OCI-LY3 (cell line): Measurements from ENCODE around the gene RANBP1.

Source experiments
- H2AFZ ChIP-seq: fragments of 200-600, 300-600 bp; shearing (Covaris generic); 2 replicates; pipeline ENCODE4 v1.6.0; 2014; ENCODE audit warnings: antibody characterized with exemption, low read depth, low read length
- H3K27ac ChIP-seq: fragments of 200-600, 300-600 bp; sonication (generic); 2 replicates; pipeline ENCODE4 v1.5.1; 2014; ENCODE audit warnings: mild to moderate bottlenecking, low read length, moderate library complexity, mixed read lengths
- H3K27me3 ChIP-seq: fragments of 200-600, 300-600 bp; sonication (generic); 2 replicates; pipeline ENCODE4 v1.6.1; 2014; ENCODE audit warnings: low read depth, low read length, mixed read lengths
- H3K36me3 ChIP-seq: fragments of 200-600, 300-600 bp; sonication (generic); replicated peaks from 2 replicates; pipeline ENCODE3; 2014; ENCODE audit warnings: low read depth, low read length, mixed read lengths
- H3K4me1 ChIP-seq: fragments of 300-600, 200-600 bp; sonication (generic); 2 replicates; pipeline ENCODE4 v1.6.1; 2014; ENCODE audit warnings: low read length, mixed read lengths
- H3K4me2 ChIP-seq: fragments of 200-600, 300-600 bp; sonication (generic); 2 replicates; pipeline ENCODE4 v1.6.1; 2014; ENCODE audit warnings: low read length, mixed read lengths
- H3K4me3 ChIP-seq: fragments of 300-600, 200-600 bp; sonication (generic); 2 replicates; pipeline ENCODE4 v1.5.1; 2014; ENCODE audit warnings: antibody characterized with exemption, mild to moderate bottlenecking, low read length, moderate library complexity
- H3K79me2 ChIP-seq: fragments of 300-600, 200-600 bp; shearing (Covaris generic); 2 replicates; pipeline ENCODE4 v1.6.1; 2014; ENCODE audit warnings: mild to moderate bottlenecking, low read length, mixed read lengths
- H3K9ac ChIP-seq: fragments of 300-600, 200-600 bp; shearing (Covaris generic); 2 replicates; pipeline ENCODE4 v1.6.0; 2014; ENCODE audit warnings: mild to moderate bottlenecking, low read length, moderate library complexity
- H3K9me3 ChIP-seq: fragments of 200-600, 300-600 bp; shearing (Covaris generic); 2 replicates; pipeline ENCODE4 v1.6.1; 2014; ENCODE audit warnings: low read length, mixed read lengths; ENCODE audit not compliant: insufficient read depth
- H4K20me1 ChIP-seq: fragments of 200-600, 300-600 bp; sonication (generic); 2 replicates; pipeline ENCODE4 v1.6.1; 2016; ENCODE audit warnings: low read length, mixed read lengths; ENCODE audit not compliant: insufficient read depth
- EZH2phosphoT487 ChIP-seq: fragments of 200-600 bp; shearing (Covaris generic); IDR thresholded peaks from 2 replicates; pipeline ENCODE4 v1.6.1; 2018; ENCODE audit warnings: antibody characterized with exemption, mixed run types, low read depth
- TF ChIP-seq, protein P1 (sequence below): fragments of 200-600, 300-600 bp; sonication (generic); IDR thresholded peaks from 2 replicates; pipeline ENCODE4 v1.5.1; 2014; ENCODE audit warnings: antibody characterized with exemption, low read length, low read depth

The RANBP1 gene

DNA sequence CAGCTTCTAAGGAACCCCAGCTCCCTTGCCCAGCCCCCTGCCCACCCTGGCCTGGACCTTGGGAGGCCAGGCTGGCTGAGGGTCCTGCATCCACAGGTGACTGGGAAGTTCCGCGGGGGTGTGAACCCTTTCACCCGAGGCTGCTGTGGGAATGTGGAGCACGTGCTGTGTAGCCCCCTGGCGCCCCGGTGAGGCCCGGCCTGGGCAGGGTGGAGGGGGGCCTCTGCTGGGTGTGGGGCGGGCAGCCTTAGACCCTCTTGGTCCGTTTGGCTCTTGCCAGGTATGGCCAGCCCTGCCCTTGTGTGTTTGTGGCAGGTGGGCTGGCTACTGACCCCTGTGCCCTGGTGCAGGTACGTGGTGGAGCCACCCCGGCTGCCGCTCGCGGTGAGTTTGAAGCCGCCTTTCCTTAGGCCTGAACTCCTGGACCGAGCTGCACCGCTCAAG lies 24.6 kb downstream of the RANBP1 start:
- Histone ChIP-seq H3K27ac (no peak overlapping the region), H3K79me2 (peaks cover 20% of the 10 kb centered on the region), H3K27me3 (no peaks in the 10 kb centered on the region), H4K20me1 (peaks cover 19% of the 10 kb centered on the region), H3K4me1 (no peaks in the 10 kb centered on the region), H3K9ac (no peak overlapping the region), H3K4me2 (no peak overlapping the region), H3K36me3 (no peaks in the 10 kb centered on the region), H3K9me3 (no peaks in the 10 kb centered on the region), H2AFZ (no peak overlapping the region), H3K4me3 (no peak overlapping the region)
- TF ChIP-seq EZH2phosphoT487, result no peak
- TF ChIP-seq, protein P1, sequence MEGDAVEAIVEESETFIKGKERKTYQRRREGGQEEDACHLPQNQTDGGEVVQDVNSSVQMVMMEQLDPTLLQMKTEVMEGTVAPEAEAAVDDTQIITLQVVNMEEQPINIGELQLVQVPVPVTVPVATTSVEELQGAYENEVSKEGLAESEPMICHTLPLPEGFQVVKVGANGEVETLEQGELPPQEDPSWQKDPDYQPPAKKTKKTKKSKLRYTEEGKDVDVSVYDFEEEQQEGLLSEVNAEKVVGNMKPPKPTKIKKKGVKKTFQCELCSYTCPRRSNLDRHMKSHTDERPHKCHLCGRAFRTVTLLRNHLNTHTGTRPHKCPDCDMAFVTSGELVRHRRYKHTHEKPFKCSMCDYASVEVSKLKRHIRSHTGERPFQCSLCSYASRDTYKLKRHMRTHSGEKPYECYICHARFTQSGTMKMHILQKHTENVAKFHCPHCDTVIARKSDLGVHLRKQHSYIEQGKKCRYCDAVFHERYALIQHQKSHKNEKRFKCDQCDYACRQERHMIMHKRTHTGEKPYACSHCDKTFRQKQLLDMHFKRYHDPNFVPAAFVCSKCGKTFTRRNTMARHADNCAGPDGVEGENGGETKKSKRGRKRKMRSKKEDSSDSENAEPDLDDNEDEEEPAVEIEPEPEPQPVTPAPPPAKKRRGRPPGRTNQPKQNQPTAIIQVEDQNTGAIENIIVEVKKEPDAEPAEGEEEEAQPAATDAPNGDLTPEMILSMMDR, result no peak

DNA sequence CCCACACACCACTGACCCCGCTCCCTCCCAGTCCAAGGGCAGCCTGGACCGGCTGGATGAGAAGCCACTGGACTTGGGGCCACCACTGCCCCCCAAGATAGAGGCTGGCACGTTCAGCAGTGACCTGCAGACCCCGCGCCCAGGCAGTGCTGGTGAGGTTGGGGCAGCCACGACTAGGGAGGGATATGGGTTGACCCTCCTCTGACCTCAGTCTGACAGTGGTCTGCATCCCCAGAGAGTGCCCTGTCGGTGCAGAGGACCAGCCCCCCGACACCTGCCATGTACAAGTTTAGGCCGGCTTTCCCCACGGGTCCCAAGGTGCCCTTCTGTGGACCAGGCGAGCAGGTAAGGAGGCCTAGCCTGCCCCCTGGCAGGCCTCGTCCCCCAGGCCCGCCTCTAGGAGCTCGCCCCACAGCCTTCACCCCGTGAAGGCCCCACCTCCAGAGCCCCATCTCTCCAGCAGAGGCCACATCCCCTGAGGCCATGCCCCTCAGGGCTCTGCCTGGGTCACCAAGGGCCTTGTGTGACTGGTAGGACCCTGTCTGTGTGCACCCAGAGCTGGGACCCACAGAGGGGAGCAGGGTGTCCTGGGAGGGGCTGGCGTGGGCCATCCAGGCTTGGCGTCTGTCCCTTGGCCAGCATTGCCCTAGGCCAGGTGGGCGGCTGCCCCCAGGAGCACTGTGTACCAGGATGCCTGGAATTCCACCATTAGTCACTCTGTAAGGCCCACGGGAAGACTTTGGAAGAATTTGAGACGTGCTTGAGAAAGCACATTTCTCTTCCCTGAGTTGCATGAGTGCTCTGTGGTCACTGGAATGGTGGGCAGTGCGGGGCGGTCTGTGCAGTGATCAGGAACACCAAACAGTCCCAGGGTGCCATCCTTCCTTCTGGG lies 25.5 kb downstream of the RANBP1 start:
- no peak overlapping the region for H3K27ac ChIP-seq
- TF ChIP-seq, protein P1, result no peak
- TF ChIP-seq EZH2phosphoT487, result no peak
- no peak overlapping the region for H3K4me2 ChIP-seq
- H3K36me3 ChIP-seq, result no peaks in the 10 kb centered on the region
- H3K79me2 ChIP-seq, result peaks cover 11% of the 10 kb centered on the region
- H3K9ac ChIP-seq, result no peak overlapping the region
- H4K20me1 ChIP-seq, result peaks cover 21% of the 10 kb centered on the region
- H2AFZ ChIP-seq, result no peak overlapping the region
- H3K27me3 ChIP-seq, result no peaks in the 10 kb centered on the region
- no peaks in the 10 kb centered on the region for H3K4me1 ChIP-seq
- H3K4me3 ChIP-seq, result no peak overlapping the region
- H3K9me3 ChIP-seq, result no peaks in the 10 kb centered on the region

DNA sequence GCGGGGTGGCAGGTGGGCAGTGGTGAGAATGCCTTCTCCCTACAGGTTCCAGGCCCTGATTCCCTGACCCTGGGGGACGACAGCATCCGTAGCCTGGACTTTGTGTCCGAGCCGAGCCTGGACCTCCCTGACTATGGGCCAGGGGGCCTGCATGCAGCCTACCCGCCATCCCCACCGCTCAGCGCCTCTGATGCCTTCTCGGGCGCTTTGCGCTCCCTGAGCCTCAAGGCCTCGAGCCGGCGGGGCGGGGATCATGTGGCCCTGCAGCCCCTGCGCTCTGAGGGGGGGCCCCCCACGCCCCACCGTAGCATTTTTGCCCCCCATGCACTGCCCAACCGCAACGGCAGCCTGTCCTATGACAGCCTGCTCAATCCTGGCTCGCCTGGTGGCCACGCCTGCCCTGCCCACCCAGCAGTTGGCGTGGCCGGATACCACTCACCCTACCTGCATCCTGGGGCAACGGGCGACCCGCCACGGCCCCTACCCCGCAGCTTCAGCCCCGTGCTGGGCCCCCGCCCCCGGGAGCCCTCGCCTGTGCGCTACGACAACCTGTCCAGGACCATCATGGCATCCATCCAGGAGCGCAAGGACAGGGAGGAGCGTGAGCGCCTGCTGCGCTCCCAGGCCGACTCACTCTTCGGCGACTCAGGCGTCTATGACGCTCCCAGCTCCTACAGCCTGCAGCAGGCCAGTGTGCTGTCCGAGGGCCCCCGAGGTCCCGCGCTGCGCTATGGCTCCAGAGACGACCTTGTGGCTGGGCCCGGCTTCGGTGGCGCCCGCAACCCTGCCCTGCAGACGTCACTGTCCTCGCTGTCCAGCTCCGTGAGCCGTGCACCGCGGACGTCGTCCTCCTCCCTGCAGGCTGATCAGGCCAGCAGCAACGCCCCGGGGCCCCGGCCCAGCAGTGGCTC lies 27.1 kb downstream of the RANBP1 start:
- Histone ChIP-seq H3K9me3 (no peaks in the 10 kb centered on the region), H3K79me2 (no peaks in the 10 kb centered on the region), H3K9ac (no peak overlapping the region), H3K4me3 (no peak overlapping the region), H3K27me3 (no peaks in the 10 kb centered on the region), H4K20me1 (peaks cover 10% of the 10 kb centered on the region; the same call in 1 of the 2 replicates), H2AFZ (no peak overlapping the region), H3K4me2 (no peak overlapping the region), H3K36me3 (no peaks in the 10 kb centered on the region), H3K27ac (no peak overlapping the region), H3K4me1 (no peaks in the 10 kb centered on the region)
- TF ChIP-seq, protein P1, result no peak
- no peak for TF ChIP-seq EZH2phosphoT487
